ENCODE data around the gene CTSW. TPM values are rescaled to one million over a fixed set of nuclear protein-coding genes. Genes with fewer than 3 reads are reported as not detected.
A peak's percentile ranks its signal among the peaks of the same experiment; 100 is the strongest.

CTSW gene
- total RNA-seq, 1 experiment from 2014 or later: not detected

GRCh38 chr11:65883058-65883761 lies 3.6 kb downstream of the CTSW start:
- Mint-ChIP-seq H3K36me3 (ENCODE audit: insufficient read depth, unreplicated experiment) (peaks cover 26% of the 10 kb centered on the region), H3K4me1 (ENCODE audit: insufficient read depth, unreplicated experiment) (no peaks in the 10 kb centered on the region), H3K27me3 (ENCODE audit: insufficient read depth, unreplicated experiment) (no peaks in the 10 kb centered on the region), H3K4me3 (ENCODE audit: unreplicated experiment) (no peak overlapping the region), H3K27ac (ENCODE audit: low read depth, unreplicated experiment) (no peak overlapping the region), H3K9me3 (ENCODE audit: unreplicated experiment) (no peaks in the 10 kb centered on the region)
- CTCF ChIA-PET: interaction anchor here (0.7 to 9.0 kb wide), 14 partner anchors 9 to 186 kb away, joined by 3 to 203 read pairs (median 16); partner anchors contain the start of genes KAT5 and MUS81
- intact Hi-C loops (cut with micrococcal nuclease): no loop called here
- POLR2A ChIA-PET: interaction anchor here (1.9 kb wide), 1 partner anchor 9 kb away, joined by 4 read pairs; no protein-coding TSS in a partner anchor
- DNase-seq (ENCODE audit: unreplicated experiment): no peak
- BruUV-seq (replicated peaks): no TSS peak
- no peak for TF ChIP-seq CTCF (IDR thresholded peaks at IDR 0.05; ENCODE audit: unreplicated experiment)

- no peaks in the 10 kb centered on the region for H3K9me3 Mint-ChIP-seq (ENCODE audit: unreplicated experiment)
- POLR2A ChIA-PET: interaction anchor here (0.6 to 9.9 kb wide), 9 partner anchors 10 to 172 kb away, joined by 3 to 181 read pairs (median 4); partner anchors contain the start of genes C11orf68, CFL1, KAT5 and MUS81
- H3K4me1 Mint-ChIP-seq (ENCODE audit: insufficient read depth, unreplicated experiment): peaks cover 5% of the 10 kb centered on the region
- DNase-seq (ENCODE audit: unreplicated experiment): no peak
- peaks cover 32% of the 10 kb centered on the region for H3K36me3 Mint-ChIP-seq (ENCODE audit: insufficient read depth, unreplicated experiment)
- TF ChIP-seq CTCF (IDR thresholded peaks at IDR 0.05; ENCODE audit: unreplicated experiment): no peak
- peak overlapping the region; percentile 22 for H3K27ac Mint-ChIP-seq (ENCODE audit: low read depth, unreplicated experiment)
- BruUV-seq (replicated peaks): no TSS peak
- CTCF ChIA-PET: interaction anchor here (0.6 to 9.0 kb wide), 42 partner anchors 8 to 1015 kb away, joined by 3 to 203 read pairs (median 4); partner anchors contain the start of genes KAT5, MUS81 and SART1
- intact Hi-C loops (cut with micrococcal nuclease): loop anchor here (1.0 kb wide), 2 partner anchors 105 to 173 kb away; no protein-coding TSS in a partner anchor
- H3K27me3 Mint-ChIP-seq (ENCODE audit: insufficient read depth, unreplicated experiment): no peaks in the 10 kb centered on the region
- H3K4me3 Mint-ChIP-seq (ENCODE audit: unreplicated experiment): no peak overlapping the region
Observed at GRCh38 chr11:65883786-65884715, 4.4 kb downstream of the CTSW start.

- intact Hi-C loops (cut with micrococcal nuclease): loop anchor here (1.0 kb wide), 2 partner anchors 105 to 173 kb away; no protein-coding TSS in a partner anchor
- Mint-ChIP-seq H3K9me3 (ENCODE audit: unreplicated experiment) (no peaks in the 10 kb centered on the region), H3K4me1 (ENCODE audit: insufficient read depth, unreplicated experiment) (peaks cover 11% of the 10 kb centered on the region), H3K4me3 (ENCODE audit: unreplicated experiment) (no peak overlapping the region), H3K27me3 (ENCODE audit: insufficient read depth, unreplicated experiment) (no peaks in the 10 kb centered on the region), H3K36me3 (ENCODE audit: insufficient read depth, unreplicated experiment) (peaks cover 33% of the 10 kb centered on the region), H3K27ac (ENCODE audit: low read depth, unreplicated experiment) (peak overlapping the region; percentile 22)
- peak; percentile 77 for DNase-seq (ENCODE audit: unreplicated experiment)
- CTCF ChIA-PET: interaction anchor here (0.5 to 9.0 kb wide), 46 partner anchors 8 to 1016 kb away, joined by 3 to 203 read pairs (median 4); partner anchors contain the start of genes KAT5, MUS81 and SART1
- POLR2A ChIA-PET: interaction anchor here (0.6 to 9.9 kb wide), 9 partner anchors 11 to 173 kb away, joined by 3 to 181 read pairs (median 4); partner anchors contain the start of genes C11orf68, CFL1, KAT5 and MUS81
- no TSS peak for BruUV-seq (replicated peaks)
- peak; percentile 98 for TF ChIP-seq CTCF (IDR thresholded peaks at IDR 0.05; ENCODE audit: unreplicated experiment)
Observed at GRCh38 chr11:65884716-65885092, 5.1 kb downstream of the CTSW start.

All from MCF 10A (cell line).